GM18870 (cell line): ENCODE results near the gene DUSP28.

Source experiments
- ATAC-seq: cut with Tn5 transposase; IDR thresholded peaks from one replicate; pipeline ENCODE4 v1.9.1; 2021; ENCODE audit warnings: moderate library complexity; ENCODE audit not compliant: unreplicated experiment

Gene DUSP28

GRCh38 chr2:240584486-240585031 lies 24.4 kb downstream of the DUSP28 start:
- ATAC-seq = peak; percentile 73

GRCh38 chr2:240585101-240585500 lies 24.9 kb downstream of the DUSP28 start:
- peak; percentile 24 for ATAC-seq

GRCh38 chr2:240585681-240586197 lies 25.6 kb downstream of the DUSP28 start:
- no peak for ATAC-seq

- ATAC-seq = peak; percentile 42
Observed at GRCh38 chr2:240586198-240586918, 26.2 kb downstream of the DUSP28 start, which contains the start of gene CAPN10. Gene CAPN10 (plus strand): TSS chr2:240586734. CDS start chr2:240586912, 178 bp downstream.

- ATAC-seq = no peak
Observed at GRCh38 chr2:240586919-240587800, 27.0 kb downstream of the DUSP28 start.

GRCh38 chr2:240588006-240588655 lies 28.0 kb downstream of the DUSP28 start:
- ATAC-seq = no peak

- no peak for ATAC-seq
Observed at GRCh38 chr2:240588669-240589068, 28.5 kb downstream of the DUSP28 start.

- ATAC-seq = no peak
Observed at GRCh38 chr2:240589375-240589774, 29.2 kb downstream of the DUSP28 start.

GRCh38 chr2:240589850-240590525 lies 29.8 kb downstream of the DUSP28 start:
- no peak for ATAC-seq

- no peak for ATAC-seq
Observed at GRCh38 chr2:240590681-240591111, 30.5 kb downstream of the DUSP28 start.

GRCh38 chr2:240591226-240591625 lies 31.1 kb downstream of the DUSP28 start:
- no peak for ATAC-seq

GRCh38 chr2:240591784-240592183 lies 31.6 kb downstream of the DUSP28 start:
- no peak for ATAC-seq

GRCh38 chr2:240593026-240593702 lies 33.0 kb downstream of the DUSP28 start:
- no peak for ATAC-seq

GRCh38 chr2:240593703-240594451 lies 33.7 kb downstream of the DUSP28 start:
- ATAC-seq = no peak

- ATAC-seq = no peak
Observed at GRCh38 chr2:240594511-240595380, 34.6 kb downstream of the DUSP28 start.

GRCh38 chr2:240595381-240596079 lies 35.4 kb downstream of the DUSP28 start:
- no peak for ATAC-seq

GRCh38 chr2:240596080-240596460 lies 35.9 kb downstream of the DUSP28 start:
- ATAC-seq = no peak
